PC-3 (cell line): ENCODE measurements around the gene ABHD8. TPM values are rescaled to one million over a fixed set of nuclear protein-coding genes. Genes with fewer than 3 reads are reported as not detected.

Experiments
- ATAC-seq: fragments of 200-7000 bp; cut with Tn5 transposase; 2 replicates; pipeline ENCODE4 v1.9.1; 2020; ENCODE audit warnings: mild to moderate bottlenecking, moderate library complexity
- BruUV-seq: library from RNA; stranded (reverse); fragments of 400-500 nt; replicated peaks from 2 replicates; lab custom pipeline; 2021; lab: Mats Ljungman, UMichigan
- CTCF ChIA-PET: fragments of 300-600 bp; sonication (Branson Sonifier 250); formaldehyde crosslinking; loops from one replicate; lab custom pipeline; 2022; ENCODE audit warnings: antibody characterized with exemption; lab: Charles Lee
- POLR2A ChIA-PET: fragments of 300-600 bp; sonication (Branson Sonifier 250); formaldehyde crosslinking; loops from one replicate; lab custom pipeline; 2022; ENCODE audit warnings: antibody characterized with exemption; ENCODE audit not compliant: unreplicated experiment; lab: Charles Lee
- DNase-seq: peaks from one replicate; pipeline ENCODE4 v3.0.0-alpha.2; 2015
- H2AFZ ChIP-seq: fragments of 300-600 bp; sonication (generic); 2 replicates; pipeline ENCODE4 v1.6.0; 2016; ENCODE audit warnings: antibody characterized with exemption, low read length
- H3F3A ChIP-seq: fragments of 300-600 bp; sonication (generic); one replicate; pipeline ENCODE4 v1.6.0; 2017; ENCODE audit warnings: antibody characterized with exemption, low read length, control low read depth, mild to moderate bottlenecking; ENCODE audit not compliant: unreplicated experiment
- H3K27ac ChIP-seq: fragments of 300-600 bp; sonication (generic); 2 replicates; pipeline ENCODE4 v1.5.1; 2016; ENCODE audit warnings: mild to moderate bottlenecking, low read length
- H3K27me3 ChIP-seq: fragments of 300-600 bp; sonication (generic); 2 replicates; pipeline ENCODE4 v1.6.1; 2016; ENCODE audit warnings: low read length, mixed read lengths
- H3K36me3 ChIP-seq: fragments of 300-600 bp; sonication (generic); 2 replicates; pipeline ENCODE4 v1.6.1; 2016; ENCODE audit warnings: low read depth, mixed run types, low read length, mixed read lengths
- H3K4me1 ChIP-seq: fragments of 300-600 bp; sonication (generic); 2 replicates; pipeline ENCODE4 v1.5.1; 2016; ENCODE audit warnings: low read length; ENCODE audit not compliant: insufficient read depth
- H3K4me2 ChIP-seq: fragments of 300-600 bp; sonication (generic); 2 replicates; pipeline ENCODE4 v1.6.0; 2016; ENCODE audit warnings: low read length
- H3K4me3 ChIP-seq: fragments of 300-600 bp; sonication (generic); 2 replicates; pipeline ENCODE4 v1.5.1; 2016; ENCODE audit warnings: mild to moderate bottlenecking, low read length, mixed read lengths
- H3K79me2 ChIP-seq: fragments of 300-600 bp; sonication (generic); 2 replicates; pipeline ENCODE4 v1.6.1; 2017; ENCODE audit warnings: low read length, mixed read lengths
- H3K9ac ChIP-seq: fragments of 300-600 bp; sonication (generic); 2 replicates; pipeline ENCODE4 v1.6.0; 2016; ENCODE audit warnings: mild to moderate bottlenecking, low read length
- H3K9me2 ChIP-seq: fragments of 300-600 bp; sonication (generic); replicated peaks from 2 replicates; pipeline ENCODE4 v1.6.1; 2016; ENCODE audit warnings: mixed run types, low read length, mixed read lengths
- H3K9me3 ChIP-seq: fragments of 300-600 bp; sonication (generic); 2 replicates; pipeline ENCODE4 v1.6.1; 2016; ENCODE audit warnings: low read length, mixed read lengths
- H4K20me1 ChIP-seq: fragments of 300-600 bp; sonication (generic); 2 replicates; pipeline ENCODE4 v1.6.1; 2016; ENCODE audit warnings: low read length, mixed read lengths
- EZH2 ChIP-seq: fragments of 300-600 bp; sonication (generic); IDR thresholded peaks from one replicate; pipeline ENCODE4 v1.6.1; 2017; ENCODE audit warnings: antibody characterized with exemption, mild to moderate bottlenecking, low read length; ENCODE audit not compliant: unreplicated experiment
- EZH2phosphoT487 ChIP-seq: fragments of 300-600 bp; sonication (generic); IDR thresholded peaks from 2 replicates; pipeline ENCODE4 v1.6.1; 2018; ENCODE audit warnings: mild to moderate bottlenecking, antibody characterized with exemption, low read length, borderline replicate concordance
- intact Hi-C: fragments of 100-400 bp; cut with micrococcal nuclease; formaldehyde crosslinking; loops from 2 replicates; pipeline ENCODE4 v1.9.0; 2023
- total RNA-seq: library from RNA; depleted of rRNA; stranded (reverse); fragments of >200 nt; gene quantifications from 2 replicates; pipeline ENCODE4 v1.2.3, GENCODE V29; 2014
- TF ChIP-seq, protein P1 (sequence below): fragments of 300-600 bp; sonication (generic); conservative IDR thresholded peaks from 2 replicates; pipeline ENCODE4 v1.5.1; 2017; ENCODE audit warnings: antibody characterized with exemption, low read depth, mild to moderate bottlenecking, low read length

The ABHD8 gene
- total RNA-seq, 1 experiment from 2014 or later: 42.4 TPM

DNA sequence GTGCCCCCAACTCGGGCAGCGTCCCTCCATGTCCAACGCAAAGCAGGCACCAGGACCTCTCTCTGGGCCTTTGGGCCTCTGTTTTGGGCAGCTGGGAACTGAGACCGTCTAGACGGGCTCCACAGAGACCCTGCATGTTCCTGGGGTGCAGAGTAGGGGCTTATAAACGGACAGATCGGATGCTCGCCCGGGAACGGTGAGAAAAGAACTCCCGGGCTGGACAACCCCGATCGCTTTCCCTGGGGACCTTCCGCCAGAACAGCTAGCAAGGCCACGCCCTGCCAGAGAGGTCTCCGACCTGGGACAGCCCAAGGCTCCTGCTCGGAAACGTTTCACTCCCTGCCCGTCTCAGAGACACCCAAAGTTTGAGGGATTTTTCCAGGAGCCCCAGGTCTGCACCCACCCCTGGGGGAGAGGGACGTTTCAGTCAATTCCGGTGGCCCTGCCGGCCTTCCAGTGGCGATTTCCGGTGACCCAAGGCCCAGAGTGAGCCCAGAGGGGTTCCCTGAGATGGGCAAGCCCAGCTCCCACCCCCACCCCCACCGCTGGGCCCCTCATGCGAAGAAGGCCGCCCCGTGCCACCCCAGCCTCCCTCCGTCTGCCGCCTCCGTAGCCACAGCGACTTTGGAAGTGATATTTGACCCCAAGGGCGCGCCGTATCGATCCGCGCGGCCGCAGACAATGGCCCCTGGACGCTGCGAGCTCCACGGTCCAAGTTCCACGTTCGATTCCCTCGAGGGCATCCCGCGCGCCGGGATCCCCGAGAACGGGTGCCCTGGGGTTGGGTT lies 59.2 kb downstream of the ABHD8 start:
- Histone ChIP-seq H3K9me3 (no peaks in the 10 kb centered on the region), H3K4me1 (peaks cover 24% of the 10 kb centered on the region), H3K36me3 (no peaks in the 10 kb centered on the region), H4K20me1 (peaks cover 13% of the 10 kb centered on the region), H3K9ac (peak overlapping the region; percentile 70), H3K79me2 (peaks cover 55% of the 10 kb centered on the region), H2AFZ (peak overlapping the region; percentile 67), H3K27ac (no peak overlapping the region; the same call in 1 of the 2 replicates), H3F3A (no peaks in the 10 kb centered on the region), H3K9me2 (no peaks in the 10 kb centered on the region), H3K4me2 (peak overlapping the region; percentile 95), H3K4me3 (peak overlapping the region; percentile 84), H3K27me3 (no peaks in the 10 kb centered on the region)
- TSS peak; percentile 35 for BruUV-seq
- intact Hi-C loops: no loop called here
- ATAC-seq (peak; percentile 52), DNase-seq (peak; percentile 42)
- TF ChIP-seq EZH2phosphoT487: no peak
- no peak for TF ChIP-seq EZH2
- TF ChIP-seq, protein P1, sequence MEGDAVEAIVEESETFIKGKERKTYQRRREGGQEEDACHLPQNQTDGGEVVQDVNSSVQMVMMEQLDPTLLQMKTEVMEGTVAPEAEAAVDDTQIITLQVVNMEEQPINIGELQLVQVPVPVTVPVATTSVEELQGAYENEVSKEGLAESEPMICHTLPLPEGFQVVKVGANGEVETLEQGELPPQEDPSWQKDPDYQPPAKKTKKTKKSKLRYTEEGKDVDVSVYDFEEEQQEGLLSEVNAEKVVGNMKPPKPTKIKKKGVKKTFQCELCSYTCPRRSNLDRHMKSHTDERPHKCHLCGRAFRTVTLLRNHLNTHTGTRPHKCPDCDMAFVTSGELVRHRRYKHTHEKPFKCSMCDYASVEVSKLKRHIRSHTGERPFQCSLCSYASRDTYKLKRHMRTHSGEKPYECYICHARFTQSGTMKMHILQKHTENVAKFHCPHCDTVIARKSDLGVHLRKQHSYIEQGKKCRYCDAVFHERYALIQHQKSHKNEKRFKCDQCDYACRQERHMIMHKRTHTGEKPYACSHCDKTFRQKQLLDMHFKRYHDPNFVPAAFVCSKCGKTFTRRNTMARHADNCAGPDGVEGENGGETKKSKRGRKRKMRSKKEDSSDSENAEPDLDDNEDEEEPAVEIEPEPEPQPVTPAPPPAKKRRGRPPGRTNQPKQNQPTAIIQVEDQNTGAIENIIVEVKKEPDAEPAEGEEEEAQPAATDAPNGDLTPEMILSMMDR: no peak
- ChIA-PET CTCF (interaction anchor here (0.7 to 0.8 kb wide), 2 partner anchors 8 to 19 kb away, joined by 4 to 5 read pairs; no protein-coding TSS in a partner anchor), POLR2A (no interaction called here)

GRCh38 chr19:17243211-17243829 lies 59.9 kb downstream of the ABHD8 start:
- Histone ChIP-seq H2AFZ (peak overlapping the region; percentile 67), H3K27me3 (no peaks in the 10 kb centered on the region), H3K27ac (no peak overlapping the region; the same call in 1 of the 2 replicates), H3F3A (no peaks in the 10 kb centered on the region), H3K9me2 (no peaks in the 10 kb centered on the region), H3K9ac (peak overlapping the region; percentile 70), H3K4me1 (peaks cover 17% of the 10 kb centered on the region), H4K20me1 (peaks cover 13% of the 10 kb centered on the region), H3K4me3 (peak overlapping the region; percentile 84), H3K4me2 (peak overlapping the region; percentile 95), H3K79me2 (peaks cover 55% of the 10 kb centered on the region), H3K9me3 (no peaks in the 10 kb centered on the region), H3K36me3 (peaks cover 5% of the 10 kb centered on the region; the same call in 1 of the 2 replicates)
- ChIA-PET CTCF (interaction anchor here (0.7 to 0.8 kb wide), 2 partner anchors 8 to 18 kb away, joined by 4 to 5 read pairs; no protein-coding TSS in a partner anchor), POLR2A (no interaction called here)
- ATAC-seq: no peak
- intact Hi-C loops: no loop called here
- no peak for DNase-seq
- BruUV-seq: no TSS peak
- TF ChIP-seq EZH2phosphoT487 (no peak), EZH2 (no peak)
- TF ChIP-seq, protein P1: no peak
